H1 (cell line): ENCODE measurements around the gene OR2T27. TPM values are rescaled to one million over a fixed set of nuclear protein-coding genes. Genes with fewer than 3 reads are reported as not detected.

Source experiments
- CEBPB ChIP-seq: IDR thresholded peaks from 2 replicates; pipeline ENCODE4 v1.6.1; 2012; ENCODE audit warnings: low read depth, low read length
- RBBP5 ChIP-seq: IDR thresholded peaks from 2 replicates; pipeline ENCODE4 v1.7.1; 2012; ENCODE audit warnings: low read depth, mild to moderate bottlenecking, inconsistent platforms, low read length, moderate library complexity, borderline replicate concordance
- SIRT6 ChIP-seq: IDR thresholded peaks from one replicate; pipeline ENCODE4 v1.7.1; 2012; ENCODE audit warnings: low read length, inconsistent platforms
- polyA plus RNA-seq, 7 experiments: library from polyadenylated mRNA; depleted of rRNA in 3 of 7; stranded (reverse) in 5 of 7; unstranded in 2 of 7; fragments of >200 nt in 5 of 7; fragments of 200-250 nt in 2 of 7; gene quantifications; 1 replicate in 5 of 7; 2 replicates in 1 of 7; 4 replicates in 1 of 7; pipeline versions ENCODE4 v1.2.1 to v1.2.3, GENCODE V29; 2011 to 2013; ENCODE audit warnings: missing spikeins in 2 of 7, mixed read lengths in 2 of 7
- total RNA-seq: library from RNA; stranded (reverse); fragmentation: NEBNext Ultra II Directional; extraction: Animal tissue kit (Norgen Biotek cat#: 25700); gene quantifications from 2 replicates; pipeline ENCODE4 v1.2.1, GENCODE V29; 2021
- TF ChIP-seq, protein P1 (sequence below): fragments of 300-600 bp; sonication (generic); IDR thresholded peaks from 2 replicates; pipeline ENCODE4 v1.7.1; 2012; ENCODE audit warnings: low read length, moderate library complexity, mild to moderate bottlenecking, inconsistent platforms; ENCODE audit not compliant: insufficient replicate concordance

The OR2T27 gene
- total and polyA plus RNA-seq, 2 of the 8 experiments (the other 6 are each of a cell fraction or from before 2014, with no cell fraction given), result not detected

DNA sequence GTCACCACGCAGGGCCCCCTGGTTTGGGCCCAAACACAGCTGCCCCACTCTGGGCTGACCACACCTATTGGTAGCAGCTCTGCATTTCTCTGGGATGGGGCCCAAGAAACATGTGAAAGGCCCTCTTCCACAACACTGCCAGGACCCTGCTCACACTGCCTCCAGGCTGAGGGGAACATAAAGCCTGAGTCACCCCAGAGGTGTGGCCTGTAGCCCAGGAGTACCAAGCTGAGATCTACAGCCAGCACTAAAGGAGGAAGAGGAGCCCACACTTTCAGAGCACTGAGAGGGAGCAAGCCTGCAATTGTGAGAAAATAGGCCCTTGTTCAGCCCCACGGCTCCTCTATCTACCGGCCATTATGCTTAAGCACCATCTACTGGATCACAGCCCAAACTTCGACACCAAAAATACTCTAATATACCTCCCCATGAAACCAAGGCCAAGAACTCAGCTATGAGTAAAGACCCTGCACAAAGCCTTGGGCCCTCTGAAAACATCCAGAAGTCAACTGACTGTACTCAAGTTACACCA lies 43.4 kb downstream of the OR2T27 start (continued):
- TF ChIP-seq, protein P1, sequence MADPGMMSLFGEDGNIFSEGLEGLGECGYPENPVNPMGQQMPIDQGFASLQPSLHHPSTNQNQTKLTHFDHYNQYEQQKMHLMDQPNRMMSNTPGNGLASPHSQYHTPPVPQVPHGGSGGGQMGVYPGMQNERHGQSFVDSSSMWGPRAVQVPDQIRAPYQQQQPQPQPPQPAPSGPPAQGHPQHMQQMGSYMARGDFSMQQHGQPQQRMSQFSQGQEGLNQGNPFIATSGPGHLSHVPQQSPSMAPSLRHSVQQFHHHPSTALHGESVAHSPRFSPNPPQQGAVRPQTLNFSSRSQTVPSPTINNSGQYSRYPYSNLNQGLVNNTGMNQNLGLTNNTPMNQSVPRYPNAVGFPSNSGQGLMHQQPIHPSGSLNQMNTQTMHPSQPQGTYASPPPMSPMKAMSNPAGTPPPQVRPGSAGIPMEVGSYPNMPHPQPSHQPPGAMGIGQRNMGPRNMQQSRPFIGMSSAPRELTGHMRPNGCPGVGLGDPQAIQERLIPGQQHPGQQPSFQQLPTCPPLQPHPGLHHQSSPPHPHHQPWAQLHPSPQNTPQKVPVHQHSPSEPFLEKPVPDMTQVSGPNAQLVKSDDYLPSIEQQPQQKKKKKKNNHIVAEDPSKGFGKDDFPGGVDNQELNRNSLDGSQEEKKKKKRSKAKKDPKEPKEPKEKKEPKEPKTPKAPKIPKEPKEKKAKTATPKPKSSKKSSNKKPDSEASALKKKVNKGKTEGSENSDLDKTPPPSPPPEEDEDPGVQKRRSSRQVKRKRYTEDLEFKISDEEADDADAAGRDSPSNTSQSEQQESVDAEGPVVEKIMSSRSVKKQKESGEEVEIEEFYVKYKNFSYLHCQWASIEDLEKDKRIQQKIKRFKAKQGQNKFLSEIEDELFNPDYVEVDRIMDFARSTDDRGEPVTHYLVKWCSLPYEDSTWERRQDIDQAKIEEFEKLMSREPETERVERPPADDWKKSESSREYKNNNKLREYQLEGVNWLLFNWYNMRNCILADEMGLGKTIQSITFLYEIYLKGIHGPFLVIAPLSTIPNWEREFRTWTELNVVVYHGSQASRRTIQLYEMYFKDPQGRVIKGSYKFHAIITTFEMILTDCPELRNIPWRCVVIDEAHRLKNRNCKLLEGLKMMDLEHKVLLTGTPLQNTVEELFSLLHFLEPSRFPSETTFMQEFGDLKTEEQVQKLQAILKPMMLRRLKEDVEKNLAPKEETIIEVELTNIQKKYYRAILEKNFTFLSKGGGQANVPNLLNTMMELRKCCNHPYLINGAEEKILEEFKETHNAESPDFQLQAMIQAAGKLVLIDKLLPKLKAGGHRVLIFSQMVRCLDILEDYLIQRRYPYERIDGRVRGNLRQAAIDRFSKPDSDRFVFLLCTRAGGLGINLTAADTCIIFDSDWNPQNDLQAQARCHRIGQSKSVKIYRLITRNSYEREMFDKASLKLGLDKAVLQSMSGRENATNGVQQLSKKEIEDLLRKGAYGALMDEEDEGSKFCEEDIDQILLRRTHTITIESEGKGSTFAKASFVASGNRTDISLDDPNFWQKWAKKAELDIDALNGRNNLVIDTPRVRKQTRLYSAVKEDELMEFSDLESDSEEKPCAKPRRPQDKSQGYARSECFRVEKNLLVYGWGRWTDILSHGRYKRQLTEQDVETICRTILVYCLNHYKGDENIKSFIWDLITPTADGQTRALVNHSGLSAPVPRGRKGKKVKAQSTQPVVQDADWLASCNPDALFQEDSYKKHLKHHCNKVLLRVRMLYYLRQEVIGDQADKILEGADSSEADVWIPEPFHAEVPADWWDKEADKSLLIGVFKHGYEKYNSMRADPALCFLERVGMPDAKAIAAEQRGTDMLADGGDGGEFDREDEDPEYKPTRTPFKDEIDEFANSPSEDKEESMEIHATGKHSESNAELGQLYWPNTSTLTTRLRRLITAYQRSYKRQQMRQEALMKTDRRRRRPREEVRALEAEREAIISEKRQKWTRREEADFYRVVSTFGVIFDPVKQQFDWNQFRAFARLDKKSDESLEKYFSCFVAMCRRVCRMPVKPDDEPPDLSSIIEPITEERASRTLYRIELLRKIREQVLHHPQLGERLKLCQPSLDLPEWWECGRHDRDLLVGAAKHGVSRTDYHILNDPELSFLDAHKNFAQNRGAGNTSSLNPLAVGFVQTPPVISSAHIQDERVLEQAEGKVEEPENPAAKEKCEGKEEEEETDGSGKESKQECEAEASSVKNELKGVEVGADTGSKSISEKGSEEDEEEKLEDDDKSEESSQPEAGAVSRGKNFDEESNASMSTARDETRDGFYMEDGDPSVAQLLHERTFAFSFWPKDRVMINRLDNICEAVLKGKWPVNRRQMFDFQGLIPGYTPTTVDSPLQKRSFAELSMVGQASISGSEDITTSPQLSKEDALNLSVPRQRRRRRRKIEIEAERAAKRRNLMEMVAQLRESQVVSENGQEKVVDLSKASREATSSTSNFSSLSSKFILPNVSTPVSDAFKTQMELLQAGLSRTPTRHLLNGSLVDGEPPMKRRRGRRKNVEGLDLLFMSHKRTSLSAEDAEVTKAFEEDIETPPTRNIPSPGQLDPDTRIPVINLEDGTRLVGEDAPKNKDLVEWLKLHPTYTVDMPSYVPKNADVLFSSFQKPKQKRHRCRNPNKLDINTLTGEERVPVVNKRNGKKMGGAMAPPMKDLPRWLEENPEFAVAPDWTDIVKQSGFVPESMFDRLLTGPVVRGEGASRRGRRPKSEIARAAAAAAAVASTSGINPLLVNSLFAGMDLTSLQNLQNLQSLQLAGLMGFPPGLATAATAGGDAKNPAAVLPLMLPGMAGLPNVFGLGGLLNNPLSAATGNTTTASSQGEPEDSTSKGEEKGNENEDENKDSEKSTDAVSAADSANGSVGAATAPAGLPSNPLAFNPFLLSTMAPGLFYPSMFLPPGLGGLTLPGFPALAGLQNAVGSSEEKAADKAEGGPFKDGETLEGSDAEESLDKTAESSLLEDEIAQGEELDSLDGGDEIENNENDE, result no peak
- TF ChIP-seq CEBPB (no peak), RBBP5 (no peak), SIRT6 (no peak)
